Coronary artery (tissue), 2 donors: ENCODE results near the gene PDE6G.

Source experiments
- DNase-seq: peaks from one replicate; pipeline ENCODE4 v3.0.0-alpha.2; 2017; ENCODE audit warnings: low spot score
- H3K27ac ChIP-seq, 2 donors: fragments of 200-600 bp; sonication (generic); one replicate each; pipeline ENCODE4 v1.5.1; 2016 to 2019
- H3K4me3 ChIP-seq: fragments of 200-600 bp; sonication (generic); 2 replicates; pipeline ENCODE4 v1.5.1; 2016; ENCODE audit warnings: mild to moderate bottlenecking, moderate library complexity
- TF ChIP-seq, protein P1 (sequence below): fragments of 200-600 bp; sonication (generic); IDR thresholded peaks from one replicate; pipeline ENCODE4 v1.5.1; 2019; ENCODE audit warnings: antibody characterized with exemption

Gene PDE6G

DNA sequence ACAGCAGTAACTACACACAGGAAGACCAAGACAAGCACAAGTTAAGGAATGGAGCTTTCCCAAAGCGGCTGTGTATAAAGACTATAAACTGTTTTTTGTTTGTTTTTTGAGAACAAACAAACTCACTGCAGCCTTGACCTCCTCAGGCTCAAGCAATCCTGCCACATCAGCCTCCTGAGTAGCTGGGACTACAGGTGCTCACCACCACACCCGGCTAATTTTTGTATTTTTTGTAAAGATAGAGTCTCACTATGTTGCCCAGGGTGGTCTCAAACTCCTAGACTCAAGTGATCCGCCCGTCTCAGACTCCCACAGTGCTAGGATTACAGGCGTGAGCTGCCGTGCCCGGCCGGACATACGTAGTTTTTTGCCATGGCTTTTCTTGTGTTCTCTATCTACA, 4.1 kb upstream of the PDE6G start:
- Histone ChIP-seq H3K27ac (no peak overlapping the region), H3K4me3 (no peak overlapping the region)
- DNase-seq: no peak
- TF ChIP-seq, protein P1, sequence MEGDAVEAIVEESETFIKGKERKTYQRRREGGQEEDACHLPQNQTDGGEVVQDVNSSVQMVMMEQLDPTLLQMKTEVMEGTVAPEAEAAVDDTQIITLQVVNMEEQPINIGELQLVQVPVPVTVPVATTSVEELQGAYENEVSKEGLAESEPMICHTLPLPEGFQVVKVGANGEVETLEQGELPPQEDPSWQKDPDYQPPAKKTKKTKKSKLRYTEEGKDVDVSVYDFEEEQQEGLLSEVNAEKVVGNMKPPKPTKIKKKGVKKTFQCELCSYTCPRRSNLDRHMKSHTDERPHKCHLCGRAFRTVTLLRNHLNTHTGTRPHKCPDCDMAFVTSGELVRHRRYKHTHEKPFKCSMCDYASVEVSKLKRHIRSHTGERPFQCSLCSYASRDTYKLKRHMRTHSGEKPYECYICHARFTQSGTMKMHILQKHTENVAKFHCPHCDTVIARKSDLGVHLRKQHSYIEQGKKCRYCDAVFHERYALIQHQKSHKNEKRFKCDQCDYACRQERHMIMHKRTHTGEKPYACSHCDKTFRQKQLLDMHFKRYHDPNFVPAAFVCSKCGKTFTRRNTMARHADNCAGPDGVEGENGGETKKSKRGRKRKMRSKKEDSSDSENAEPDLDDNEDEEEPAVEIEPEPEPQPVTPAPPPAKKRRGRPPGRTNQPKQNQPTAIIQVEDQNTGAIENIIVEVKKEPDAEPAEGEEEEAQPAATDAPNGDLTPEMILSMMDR: no peak

- TF ChIP-seq, protein P1: no peak
- Histone ChIP-seq H3K4me3 (no peak overlapping the region), H3K27ac (no peak overlapping the region)
- DNase-seq: no peak
Measured at GRCh38 chr17:81659038-81659437, 2.7 kb upstream of the PDE6G start.

- TF ChIP-seq, protein P1: no peak
- Histone ChIP-seq H3K27ac (no peak overlapping the region), H3K4me3 (no peak overlapping the region)
- DNase-seq: no peak
Measured at GRCh38 chr17:81656835-81657234, 493 bp upstream of the PDE6G start.

DNA sequence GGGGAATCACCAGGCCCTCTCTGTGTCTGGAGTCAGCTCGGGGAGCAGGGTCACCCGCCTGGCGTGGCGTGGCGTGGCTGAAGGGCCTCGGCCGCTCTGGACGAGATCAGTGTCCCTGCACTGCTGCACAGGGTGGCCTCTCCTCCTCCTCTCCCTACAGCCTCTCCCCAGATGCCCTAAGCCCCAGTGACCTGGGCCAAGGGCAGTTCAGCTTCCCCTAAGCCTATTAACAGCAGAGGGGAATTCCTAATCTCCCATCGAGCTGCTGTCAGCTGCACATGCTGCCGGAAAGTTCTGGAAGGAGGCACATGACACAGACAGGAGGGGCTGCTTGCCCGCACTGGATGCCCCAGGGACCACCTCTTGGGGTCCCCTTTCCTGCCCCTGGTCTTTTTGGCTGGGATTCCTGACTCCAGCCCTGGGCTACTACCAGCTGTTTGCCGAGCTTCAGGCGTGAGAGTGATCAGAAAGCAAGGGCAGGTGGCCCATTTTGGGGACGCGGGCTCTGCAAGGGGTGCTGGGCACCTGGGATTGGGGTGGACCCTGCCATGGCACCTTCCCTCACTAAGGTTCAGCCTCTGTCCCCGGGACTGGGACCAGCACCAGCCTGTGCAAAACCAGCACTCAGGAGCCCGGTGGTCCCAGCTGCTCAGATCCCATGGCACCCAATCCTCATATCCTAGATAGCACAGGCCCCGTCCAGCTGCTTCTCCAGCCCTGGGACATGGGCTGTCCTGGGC, 794 bp downstream of the PDE6G start:
- TF ChIP-seq, protein P1: no peak
- H3K27ac ChIP-seq: no peak overlapping the region
- no peak for DNase-seq

GRCh38 chr17:81652906-81653771, 3.2 kb downstream of the PDE6G start:
- TF ChIP-seq, protein P1: no peak

More for the DNA sequence above, 794 bp downstream of the PDE6G start:
- no peak overlapping the region for H3K4me3 ChIP-seq

GRCh38 chr17:81651692-81652091, 4.7 kb downstream of the PDE6G start:
- TF ChIP-seq, protein P1: no peak
- no peak for DNase-seq
- no peak overlapping the region for H3K27ac ChIP-seq
- no peak overlapping the region for H3K4me3 ChIP-seq

More at GRCh38 chr17:81652906-81653771, 3.2 kb downstream of the PDE6G start:
- H3K4me3 ChIP-seq: no peak overlapping the region
- no peak for DNase-seq
- H3K27ac ChIP-seq: no peak overlapping the region
